ENCODE data around the gene LRRC32. TPM values are rescaled to one million over a fixed set of nuclear protein-coding genes. Genes with fewer than 3 reads are reported as not detected.
A peak's percentile ranks its signal among the peaks of the same experiment; 100 is the strongest.

LRRC32 gene
- total and polyA plus RNA-seq, 2 experiments from 2014 or later: 0.42 to 0.58 TPM

- H2AFZ ChIP-seq: peak overlapping the region; percentile 43; the same call in 1 of the 2 replicates
- no peak for TF ChIP-seq ZNF114 (CRISPR knock-in tag; IDR thresholded peaks at IDR 0.05)
- TF ChIP-seq ZNF462 (CRISPR knock-in tag; IDR thresholded peaks at IDR 0.05): no peak
- TF ChIP-seq JUNB (IDR thresholded peaks at IDR 0.05; ENCODE audit: unreplicated experiment): no peak
- TF ChIP-seq CREB1 (CRISPR knock-in tag; IDR thresholded peaks at IDR 0.05; ENCODE audit: low read depth): no peak
- TF ChIP-seq ZNF331 (CRISPR knock-in tag; IDR thresholded peaks at IDR 0.05; ENCODE audit: low read depth): no peak
- TF ChIP-seq POLR2AphosphoS5 (IDR thresholded peaks at IDR 0.05; ENCODE audit: low read depth): no peak
- no peak for TF ChIP-seq NANOG (IDR thresholded peaks at IDR 0.05; ENCODE audit: borderline replicate concordance)
- TF ChIP-seq REST (IDR thresholded peaks at IDR 0.05; ENCODE audit: unreplicated experiment): no peak
- TF ChIP-seq STAT1 (IDR thresholded peaks at IDR 0.05; ENCODE audit: unreplicated experiment): no peak
- TF ChIP-seq EZH2phosphoT487 (IDR thresholded peaks at IDR 0.05; ENCODE audit: unreplicated experiment): no peak
- H3K27ac ChIP-seq (ENCODE audit: low read depth): no peak overlapping the region
- no peak overlapping the region for H3K27ac Mint-ChIP-seq
- H3K36me3 ChIP-seq (ENCODE audit: insufficient read depth): no peaks in the 10 kb centered on the region
- H3K9me2 ChIP-seq (ENCODE audit: insufficient read depth): no peaks in the 10 kb centered on the region
- H3K79me2 ChIP-seq (replicated peaks; ENCODE audit: insufficient read depth): no peaks in the 10 kb centered on the region
- no peak overlapping the region for H3K4me3 Mint-ChIP-seq
- peaks cover 33% of the 10 kb centered on the region for H3K4me1 Mint-ChIP-seq
- H3K4me2 ChIP-seq: no peak overlapping the region
- H3K4me3 ChIP-seq: no peak overlapping the region
- no peak for ATAC-seq
- H3K4me1 ChIP-seq (ENCODE audit: insufficient read depth): no peaks in the 10 kb centered on the region; the same call in 1 of the 2 replicates
- H3K9me3 Mint-ChIP-seq: no peaks in the 10 kb centered on the region
- 0 out of 2 replicates have a peak, but pooled peaks cover 3% of the 10 kb centered on the region for H3F3A ChIP-seq (replicated peaks; ENCODE audit: low read depth)
- peaks cover 21% of the 10 kb centered on the region for H3K27me3 ChIP-seq (ENCODE audit: insufficient read depth)
- H3K36me3 Mint-ChIP-seq (ENCODE audit: low read depth): no peaks in the 10 kb centered on the region
- H3K27me3 Mint-ChIP-seq (ENCODE audit: insufficient read depth, low read depth, poor library complexity): peaks cover 25% of the 10 kb centered on the region
- no peaks in the 10 kb centered on the region; the same call in 1 of the 2 replicates for H4K20me1 ChIP-seq (replicated peaks; ENCODE audit: insufficient read depth)
- no peak for DNase-seq (ENCODE audit: low spot score)
Measured at GRCh38 chr11:76667271-76667818, 3.2 kb downstream of the LRRC32 start.
